Trophoblast cell (in vitro differentiated cells and primary cell): ENCODE data around the gene SEMA4D.

ENCODE experiments used
- DNase-seq, 2 donors: peaks; one replicate each; pipeline ENCODE4 v3.0.0-alpha.2; 2016
- H2AFZ ChIP-seq: 2 replicates; pipeline ENCODE4 v1.6.1; 2013; ENCODE audit warnings: low read length, moderate library complexity, mild to moderate bottlenecking; ENCODE audit not compliant: insufficient read depth, poor library complexity
- H2AK5ac ChIP-seq: 2 replicates; pipeline ENCODE4 v1.6.1; 2013; ENCODE audit warnings: mild to moderate bottlenecking, low read length
- H2BK120ac ChIP-seq: 2 replicates; pipeline ENCODE4 v1.6.1; 2013; ENCODE audit warnings: low read length, mild to moderate bottlenecking, moderate library complexity; ENCODE audit not compliant: insufficient read depth, poor library complexity
- H2BK12ac ChIP-seq: 2 replicates; pipeline ENCODE4 v1.6.1; 2013; ENCODE audit warnings: mild to moderate bottlenecking, low read length, moderate library complexity
- H2BK5ac ChIP-seq: 2 replicates; pipeline ENCODE4 v1.6.1; 2013; ENCODE audit warnings: low read length, low read depth, moderate library complexity, mild to moderate bottlenecking; ENCODE audit not compliant: poor library complexity
- H3K14ac ChIP-seq: 2 replicates; pipeline ENCODE4 v1.6.1; 2013; ENCODE audit warnings: mild to moderate bottlenecking, low read length
- H3K18ac ChIP-seq: 2 replicates; pipeline ENCODE4 v1.6.1; 2013; ENCODE audit warnings: mild to moderate bottlenecking, low read length
- H3K23ac ChIP-seq: 2 replicates; pipeline ENCODE4 v1.6.1; 2013; ENCODE audit warnings: low read length
- H3K27ac ChIP-seq: 2 replicates; pipeline ENCODE4 v1.5.1; 2013; ENCODE audit warnings: low read depth, mild to moderate bottlenecking, inconsistent platforms, low read length, moderate library complexity
- H3K27me3 ChIP-seq: 2 replicates; pipeline ENCODE4 v1.6.1; 2013; ENCODE audit warnings: inconsistent platforms, mild to moderate bottlenecking, low read length, moderate library complexity; ENCODE audit not compliant: insufficient read depth
- H3K36me3 ChIP-seq, 2 experiments: 1 replicate in 1 of 2; 2 replicates in 1 of 2; pipeline ENCODE4 v1.6.1; 2013; ENCODE audit warnings: low read length in 2 of 2, mild to moderate bottlenecking in 2 of 2, moderate library complexity in 1 of 2; ENCODE audit not compliant: insufficient read depth in 2 of 2, control insufficient read depth in 1 of 2
- H3K4ac ChIP-seq: 2 replicates; pipeline ENCODE4 v1.6.1; 2013; ENCODE audit warnings: low read depth, mild to moderate bottlenecking, low read length, moderate library complexity
- H3K4me1 ChIP-seq, 2 experiments: 1 replicate in 1 of 2; 2 replicates in 1 of 2; pipeline ENCODE4 v1.6.1; 2013; ENCODE audit warnings: low read length in 2 of 2, mild to moderate bottlenecking in 2 of 2, moderate library complexity in 1 of 2; ENCODE audit not compliant: insufficient read depth in 2 of 2, control insufficient read depth in 1 of 2
- H3K4me2 ChIP-seq: 2 replicates; pipeline ENCODE4 v1.6.1; 2013; ENCODE audit warnings: inconsistent platforms, mild to moderate bottlenecking, low read length, moderate library complexity
- H3K4me3 ChIP-seq: 2 replicates; pipeline ENCODE4 v1.5.1; 2013; ENCODE audit warnings: mild to moderate bottlenecking, low read depth, low read length, inconsistent platforms
- H3K79me1 ChIP-seq: one replicate; pipeline ENCODE4 v1.6.1; 2013; ENCODE audit warnings: low read length
- H3K79me2 ChIP-seq: 2 replicates; pipeline ENCODE4 v1.6.1; 2013; ENCODE audit warnings: low read length, mild to moderate bottlenecking; ENCODE audit not compliant: control insufficient read depth, insufficient read depth, poor library complexity
- H3K9ac ChIP-seq: 2 replicates; pipeline ENCODE4 v1.6.1; 2013; ENCODE audit warnings: mild to moderate bottlenecking, low read length
- H3K9me3 ChIP-seq: 2 replicates; pipeline ENCODE4 v1.6.1; 2013; ENCODE audit warnings: low read depth, mild to moderate bottlenecking, control low read depth, inconsistent platforms, low read length; ENCODE audit not compliant: insufficient read depth
- H4K12ac ChIP-seq: 2 replicates; pipeline ENCODE4 v1.6.1; 2013; ENCODE audit warnings: low read depth, mild to moderate bottlenecking, low read length, moderate library complexity
- H4K8ac ChIP-seq: 2 replicates; pipeline ENCODE4 v1.6.1; 2013; ENCODE audit warnings: low read depth, mild to moderate bottlenecking, low read length, moderate library complexity
- H4K91ac ChIP-seq: one replicate; pipeline ENCODE4 v1.6.1; 2013; ENCODE audit warnings: low read depth, mild to moderate bottlenecking, low read length, moderate library complexity
- WGBS: extraction: QIAGEN DNeasy Blood & Tissue Kit; methylation state at CpG from one replicate; pipeline ENCODE4 v1.1.7; 2013; ENCODE audit warnings: missing lambda C conversion rate; ENCODE audit not compliant: insufficient read length, insufficient coverage; ENCODE audit errors: extremely low coverage; 5-methylcytosine and 5-hydroxymethylcytosine counted together

The SEMA4D gene

DNA sequence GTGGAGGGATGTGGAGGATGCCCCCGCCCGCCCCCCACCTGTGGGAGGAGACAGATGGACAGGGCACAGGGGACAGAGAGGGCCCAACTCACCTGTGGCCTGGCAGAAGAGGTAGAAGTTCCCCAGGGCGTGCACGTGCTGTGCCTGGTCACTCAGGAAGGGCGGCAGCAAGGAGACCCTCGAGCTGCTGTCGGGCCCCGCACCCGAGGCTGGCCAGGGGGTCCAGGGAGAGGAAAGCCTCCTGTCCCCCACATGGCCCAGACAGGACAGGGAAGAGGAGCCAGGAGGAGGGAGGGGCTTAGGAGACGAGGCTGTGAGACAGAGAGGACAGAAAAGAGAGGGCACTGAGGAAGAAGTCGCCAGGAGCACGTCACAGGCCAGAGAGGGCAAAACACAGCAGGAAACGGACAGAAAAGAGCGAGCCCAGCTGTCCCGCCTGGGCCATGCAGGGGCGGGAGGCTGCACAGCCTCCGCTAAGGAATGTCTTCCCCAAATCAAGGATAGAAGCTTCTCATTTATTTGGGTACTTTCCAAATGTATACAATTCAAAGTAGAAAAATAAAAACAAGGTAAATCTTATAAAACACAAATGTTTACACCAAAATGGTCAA lies 121.1 kb downstream of the SEMA4D start:
- H3K4ac ChIP-seq, result no peak overlapping the region
- no peak overlapping the region for H4K91ac ChIP-seq
- H3K23ac ChIP-seq, result no peak overlapping the region
- H3K79me1 ChIP-seq, result no peaks in the 10 kb centered on the region
- no peak overlapping the region for H2AFZ ChIP-seq
- H2BK120ac ChIP-seq, result no peak overlapping the region
- no peak overlapping the region for H3K14ac ChIP-seq
- H3K4me2 ChIP-seq, result no peak overlapping the region
- H3K18ac ChIP-seq, result no peak overlapping the region
- H3K9me3 ChIP-seq, result peaks cover 2% of the 10 kb centered on the region
- no CpG with 5 or more reads among the region's 17 CpGs for WGBS
- no peak overlapping the region for H4K8ac ChIP-seq
- no peaks in the 10 kb centered on the region for H3K79me2 ChIP-seq
- no peak overlapping the region for H4K12ac ChIP-seq
- no peak overlapping the region for H2BK12ac ChIP-seq
- no peak overlapping the region for H2AK5ac ChIP-seq
- H3K36me3 ChIP-seq, result peaks cover 0 to 6% of the 10 kb centered on the region in 2 experiments
- no peak for DNase-seq
- no peak overlapping the region for H3K4me3 ChIP-seq
- H2BK5ac ChIP-seq, result no peak overlapping the region
- H3K27me3 ChIP-seq, result no peaks in the 10 kb centered on the region
- no peak overlapping the region for H3K27ac ChIP-seq
- H3K4me1 ChIP-seq, result peaks cover 4 to 9% of the 10 kb centered on the region in 2 experiments
- H3K9ac ChIP-seq, result no peak overlapping the region

DNA sequence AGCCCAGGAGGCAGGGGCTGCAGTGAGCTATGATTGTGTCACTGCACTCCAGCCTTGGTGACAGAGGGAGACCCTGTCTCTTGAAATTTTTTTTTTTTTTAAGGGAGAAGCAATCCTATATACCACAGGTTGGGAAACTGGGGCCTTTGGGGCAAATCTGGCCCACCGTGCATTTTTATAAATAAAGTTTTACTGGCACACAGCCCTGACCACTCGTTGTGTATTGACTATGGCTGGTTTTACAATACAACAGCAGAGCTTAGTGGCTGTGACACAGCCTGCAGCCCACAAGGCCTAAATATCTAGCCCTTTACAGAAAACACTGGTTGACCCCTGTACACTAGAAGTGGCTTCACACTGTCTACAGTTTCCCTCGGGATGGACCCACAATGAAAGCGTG lies 121.6 kb downstream of the SEMA4D start:
- Histone ChIP-seq H3K23ac (no peak overlapping the region), H3K18ac (no peak overlapping the region), H3K36me3 (peaks cover 0 to 6% of the 10 kb centered on the region in 2 experiments), H2AK5ac (no peak overlapping the region), H3K9ac (no peak overlapping the region), H2BK5ac (no peak overlapping the region), H2AFZ (no peak overlapping the region), H4K91ac (no peak overlapping the region), H3K27me3 (no peaks in the 10 kb centered on the region), H2BK12ac (no peak overlapping the region), H3K9me3 (peaks cover 2% of the 10 kb centered on the region), H3K4me3 (no peak overlapping the region), H3K79me2 (no peaks in the 10 kb centered on the region), H4K12ac (no peak overlapping the region), H3K27ac (no peak overlapping the region), H2BK120ac (no peak overlapping the region), H3K14ac (no peak overlapping the region), H3K4ac (no peak overlapping the region), H3K4me1 (peaks cover 4 to 9% of the 10 kb centered on the region in 2 experiments), H3K79me1 (no peaks in the 10 kb centered on the region), H3K4me2 (no peak overlapping the region), H4K8ac (no peak overlapping the region)
- no peak for DNase-seq
- no CpG with 5 or more reads among the region's 4 CpGs for whole genome bisulfite sequencing

DNA sequence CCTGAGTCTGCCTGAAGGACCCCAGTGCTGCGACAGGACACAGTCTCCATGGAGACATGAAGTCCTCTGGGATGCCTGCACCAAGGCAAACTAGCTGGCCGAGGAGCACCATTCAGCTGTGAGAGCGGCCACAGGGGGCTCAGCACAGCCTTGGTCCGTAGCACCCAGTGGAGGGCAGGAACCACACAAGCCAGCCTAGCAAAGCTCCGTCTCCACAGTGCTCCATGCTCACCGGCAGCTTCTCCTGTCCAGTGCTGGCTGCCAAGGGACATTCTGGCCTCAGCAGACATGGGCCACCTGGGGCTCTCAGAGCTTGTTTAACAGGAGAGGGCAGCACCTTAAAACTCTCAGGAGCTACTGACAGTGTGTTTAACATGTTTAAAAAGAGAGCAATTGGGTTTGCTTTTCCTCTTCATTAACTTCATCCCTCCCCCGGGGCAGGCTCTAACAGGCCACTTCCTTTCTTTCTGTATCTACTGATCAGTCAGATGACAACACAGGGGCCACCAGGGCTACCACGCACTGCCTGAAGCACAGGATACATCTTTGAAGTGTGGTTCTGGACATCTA lies 122.6 kb downstream of the SEMA4D start:
- Histone ChIP-seq H2AK5ac (no peak overlapping the region), H3K27me3 (no peaks in the 10 kb centered on the region), H3K9me3 (peaks cover 9% of the 10 kb centered on the region), H4K91ac (no peak overlapping the region), H2BK120ac (no peak overlapping the region), H3K4me2 (no peak overlapping the region), H3K9ac (no peak overlapping the region), H2AFZ (no peak overlapping the region), H3K4me1 (peaks cover 4 to 9% of the 10 kb centered on the region in 2 experiments), H3K27ac (no peak overlapping the region), H4K8ac (no peak overlapping the region), H3K79me1 (no peaks in the 10 kb centered on the region), H3K14ac (no peak overlapping the region), H3K18ac (no peak overlapping the region), H3K79me2 (no peaks in the 10 kb centered on the region), H2BK12ac (no peak overlapping the region), H4K12ac (no peak overlapping the region), H2BK5ac (no peak overlapping the region), H3K23ac (no peak overlapping the region), H3K4ac (no peak overlapping the region), H3K36me3 (peaks cover 0 to 6% of the 10 kb centered on the region in 2 experiments), H3K4me3 (no peak overlapping the region)
- no peak for DNase-seq
- WGBS, result no CpG with 5 or more reads among the region's 8 CpGs

DNA sequence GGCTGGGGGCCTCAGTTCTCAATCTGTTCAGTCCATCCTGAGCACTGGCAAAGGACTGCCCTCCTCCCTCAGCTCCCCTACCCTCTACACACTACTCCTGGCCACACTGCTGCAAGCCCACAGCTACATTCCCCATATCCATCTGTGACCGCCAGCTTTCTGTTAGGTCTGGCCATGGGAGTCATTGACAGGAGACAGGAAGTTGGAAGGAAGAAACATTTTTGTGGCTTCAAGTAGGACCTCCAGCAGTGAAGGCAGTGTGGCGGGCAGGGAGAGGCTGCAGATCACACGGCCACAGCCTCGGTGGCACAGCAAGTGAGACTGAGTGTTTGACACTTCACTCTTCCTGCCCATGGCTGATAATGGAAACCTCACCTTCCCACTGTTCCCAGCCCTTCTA lies 123.7 kb downstream of the SEMA4D start:
- DNase-seq, result no peak
- Histone ChIP-seq H4K12ac (no peak overlapping the region), H3K79me1 (no peaks in the 10 kb centered on the region), H3K36me3 (peaks cover 0 to 6% of the 10 kb centered on the region in 2 experiments), H3K14ac (no peak overlapping the region), H3K27ac (no peak overlapping the region), H2AK5ac (no peak overlapping the region), H4K8ac (no peak overlapping the region), H3K4me1 (peaks cover 4 to 9% of the 10 kb centered on the region in 2 experiments), H3K23ac (no peak overlapping the region), H3K18ac (no peak overlapping the region), H3K9me3 (peaks cover 14% of the 10 kb centered on the region), H3K4me2 (no peak overlapping the region), H2BK12ac (no peak overlapping the region), H4K91ac (no peak overlapping the region), H3K27me3 (no peaks in the 10 kb centered on the region), H3K4me3 (no peak overlapping the region), H3K79me2 (no peaks in the 10 kb centered on the region), H2AFZ (no peak overlapping the region), H2BK120ac (no peak overlapping the region), H2BK5ac (no peak overlapping the region), H3K9ac (no peak overlapping the region), H3K4ac (no peak overlapping the region)
- no CpG with 5 or more reads among the region's 4 CpGs for WGBS
